Mesendoderm (in vitro differentiated cells): Measurements from ENCODE around the gene SOX13.

Experiments used
- DNase-seq: peaks from one replicate; pipeline ENCODE4 v3.0.0; 2013
- H2AK5ac ChIP-seq: 2 replicates; pipeline ENCODE4 v1.6.1; 2013; ENCODE audit warnings: low read length, inconsistent platforms
- H2BK120ac ChIP-seq: 2 replicates; pipeline ENCODE4 v1.6.1; 2013; ENCODE audit warnings: low read depth, mild to moderate bottlenecking, low read length, moderate library complexity, mixed read lengths
- H2BK15ac ChIP-seq: replicated peaks from 2 replicates; pipeline ENCODE4 v1.6.1; 2013; ENCODE audit warnings: low read depth, mild to moderate bottlenecking, moderate library complexity
- H2BK5ac ChIP-seq: 2 replicates; pipeline ENCODE4 v1.6.1; 2013; ENCODE audit warnings: low read length, inconsistent platforms
- H3K18ac ChIP-seq: 2 replicates; pipeline ENCODE4 v1.6.1; 2013; ENCODE audit warnings: mild to moderate bottlenecking, low read length, mixed read lengths
- H3K23ac ChIP-seq: one replicate; pipeline ENCODE4 v1.6.1; 2013; ENCODE audit warnings: low read length
- H3K27ac ChIP-seq: 2 replicates; pipeline ENCODE4 v1.5.1; 2013; ENCODE audit warnings: low read depth, mild to moderate bottlenecking, inconsistent platforms, low read length, moderate library complexity
- H3K27me3 ChIP-seq: 2 replicates; pipeline ENCODE4 v1.6.1; 2013; ENCODE audit warnings: low read length, control low read depth, mild to moderate bottlenecking, inconsistent platforms; ENCODE audit not compliant: insufficient read depth, poor library complexity
- H3K36me3 ChIP-seq: 2 replicates; pipeline ENCODE4 v1.6.1; 2013; ENCODE audit warnings: low read length, inconsistent platforms; ENCODE audit not compliant: control insufficient read depth, insufficient read depth
- H3K4ac ChIP-seq: one replicate; pipeline ENCODE4 v1.6.1; 2013; ENCODE audit warnings: low read depth, mild to moderate bottlenecking, low read length, moderate library complexity
- H3K4me1 ChIP-seq: 2 replicates; pipeline ENCODE4 v1.6.1; 2013; ENCODE audit warnings: low read depth, low read length, inconsistent platforms; ENCODE audit not compliant: control insufficient read depth
- H3K4me2 ChIP-seq: 2 replicates; pipeline ENCODE4 v1.6.1; 2013; ENCODE audit warnings: low read length
- H3K4me3 ChIP-seq: 2 replicates; pipeline ENCODE4 v1.5.1; 2013; ENCODE audit warnings: mild to moderate bottlenecking, low read length
- H3K56ac ChIP-seq: one replicate; pipeline ENCODE4 v1.6.1; 2013; ENCODE audit warnings: low read length
- H3K79me1 ChIP-seq: 2 replicates; pipeline ENCODE4 v1.6.1; 2013; ENCODE audit warnings: low read length, inconsistent platforms
- H3K79me2 ChIP-seq: 2 replicates; pipeline ENCODE4 v1.6.1; 2013; ENCODE audit warnings: mild to moderate bottlenecking, low read length; ENCODE audit not compliant: control insufficient read depth, insufficient read depth
- H3K9ac ChIP-seq: 2 replicates; pipeline ENCODE4 v1.6.1; 2013; ENCODE audit warnings: low read length, inconsistent platforms
- H4K5ac ChIP-seq: one replicate; pipeline ENCODE4 v1.6.1; 2013; ENCODE audit warnings: low read length
- H4K8ac ChIP-seq: one replicate; pipeline ENCODE4 v1.6.1; 2013; ENCODE audit warnings: low read depth, mild to moderate bottlenecking, control low read depth, low read length, moderate library complexity
- WGBS: extraction: QIAGEN DNeasy Blood & Tissue Kit; methylation state at CpG from one replicate; pipeline ENCODE4 v1.1.7; 2013; ENCODE audit warnings: low lambda C conversion rate, missing lambda C conversion rate; ENCODE audit not compliant: insufficient coverage; ENCODE audit errors: extremely low coverage; 5-methylcytosine and 5-hydroxymethylcytosine counted together

SOX13 gene

DNA sequence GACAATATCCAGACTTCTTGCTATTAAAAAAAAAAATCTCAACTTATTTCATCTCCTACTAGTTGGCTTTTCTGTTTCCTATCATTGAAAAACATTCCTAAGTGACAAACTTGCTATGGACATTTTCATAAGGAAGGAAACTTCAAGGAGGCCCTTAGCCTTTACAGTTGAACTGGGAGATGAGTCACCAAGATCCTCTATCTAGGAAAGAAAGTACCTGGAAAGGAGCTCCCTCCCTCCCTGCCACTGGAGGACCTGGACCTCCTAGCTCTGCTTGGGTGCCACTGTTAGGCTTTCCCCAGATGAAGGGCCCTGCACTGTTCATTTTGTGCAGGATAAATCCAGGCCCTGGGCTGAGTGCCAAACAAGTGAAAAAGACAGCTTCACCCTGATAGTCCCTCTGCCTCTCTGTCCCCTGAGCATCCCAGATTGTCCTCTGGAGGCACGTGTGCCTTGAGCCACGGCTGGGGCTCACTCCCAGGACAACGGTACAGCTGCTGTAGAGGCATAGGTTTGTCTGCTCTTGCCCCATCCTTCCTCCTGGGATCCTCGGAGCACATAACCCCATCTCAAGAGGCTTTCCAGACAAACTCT, 40.2 kb upstream of the SOX13 start:
- H2BK5ac ChIP-seq, result no peak overlapping the region
- H2AK5ac ChIP-seq, result no peak overlapping the region
- H3K27ac ChIP-seq, result no peak overlapping the region
- no peak overlapping the region for H3K23ac ChIP-seq
- no CpG with 5 or more reads among the region's 4 CpGs for WGBS
- H3K56ac ChIP-seq, result no peak overlapping the region
- H3K36me3 ChIP-seq, result no peaks in the 10 kb centered on the region
- no peak overlapping the region for H3K4me2 ChIP-seq
- peaks cover 4% of the 10 kb centered on the region for H3K4me1 ChIP-seq
- H3K4ac ChIP-seq, result no peak overlapping the region
- no peaks in the 10 kb centered on the region for H3K79me2 ChIP-seq
- H3K79me1 ChIP-seq, result no peaks in the 10 kb centered on the region
- no peak for DNase-seq
- H3K18ac ChIP-seq, result no peak overlapping the region
- H2BK15ac ChIP-seq, result no peak overlapping the region
- no peak overlapping the region for H2BK120ac ChIP-seq
- H3K9ac ChIP-seq, result no peak overlapping the region
- no peak overlapping the region for H4K8ac ChIP-seq
- H4K5ac ChIP-seq, result no peak overlapping the region
- H3K27me3 ChIP-seq, result no peaks in the 10 kb centered on the region
- no peak overlapping the region for H3K4me3 ChIP-seq

DNA sequence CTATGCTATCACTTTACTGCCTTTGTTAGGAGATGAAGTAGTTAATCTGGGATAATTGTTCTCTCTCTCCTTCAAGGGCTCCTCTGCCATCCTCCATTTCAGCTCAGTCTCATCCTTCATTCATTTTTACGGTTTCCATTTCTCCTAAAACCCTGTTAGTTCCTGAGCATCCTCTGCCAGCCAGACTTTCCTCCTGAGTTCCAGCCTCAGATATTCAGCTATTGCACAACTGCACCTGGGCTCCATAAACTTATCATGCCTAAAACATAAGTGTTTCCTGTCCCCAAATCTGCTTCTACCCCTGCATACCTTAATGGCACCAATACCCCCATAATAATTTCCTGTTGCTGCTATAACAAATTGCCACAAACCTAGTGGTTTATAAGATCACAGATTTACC, 39.6 kb upstream of the SOX13 start:
- Histone ChIP-seq H3K4me3 (no peak overlapping the region), H2BK120ac (no peak overlapping the region), H3K18ac (no peak overlapping the region), H3K79me2 (no peaks in the 10 kb centered on the region), H4K5ac (no peak overlapping the region), H3K4me2 (no peak overlapping the region), H3K27me3 (no peaks in the 10 kb centered on the region), H3K9ac (no peak overlapping the region), H3K23ac (no peak overlapping the region), H3K36me3 (no peaks in the 10 kb centered on the region), H3K4ac (no peak overlapping the region), H2BK15ac (no peak overlapping the region), H4K8ac (no peak overlapping the region), H3K56ac (no peak overlapping the region), H2BK5ac (no peak overlapping the region), H2AK5ac (no peak overlapping the region), H3K79me1 (no peaks in the 10 kb centered on the region), H3K4me1 (no peaks in the 10 kb centered on the region), H3K27ac (no peak overlapping the region)
- DNase-seq, result no peak
- no CpG with 5 or more reads among the region's 1 CpG for WGBS

GRCh38 chr1:204036882-204037655, 35.8 kb upstream of the SOX13 start:
- Histone ChIP-seq H2BK15ac (no peak overlapping the region), H3K27me3 (no peaks in the 10 kb centered on the region), H3K4me1 (no peaks in the 10 kb centered on the region), H3K36me3 (no peaks in the 10 kb centered on the region), H3K79me2 (no peaks in the 10 kb centered on the region), H2AK5ac (no peak overlapping the region), H2BK5ac (no peak overlapping the region), H4K5ac (no peak overlapping the region), H3K56ac (no peak overlapping the region), H2BK120ac (no peak overlapping the region), H3K4me2 (no peak overlapping the region), H3K4ac (no peak overlapping the region), H4K8ac (no peak overlapping the region), H3K79me1 (no peaks in the 10 kb centered on the region), H3K23ac (no peak overlapping the region), H3K9ac (no peak overlapping the region), H3K18ac (no peak overlapping the region), H3K4me3 (no peak overlapping the region), H3K27ac (no peak overlapping the region)
- WGBS, result no CpG with 5 or more reads among the region's 14 CpGs
- peak; percentile 28 for DNase-seq

DNA sequence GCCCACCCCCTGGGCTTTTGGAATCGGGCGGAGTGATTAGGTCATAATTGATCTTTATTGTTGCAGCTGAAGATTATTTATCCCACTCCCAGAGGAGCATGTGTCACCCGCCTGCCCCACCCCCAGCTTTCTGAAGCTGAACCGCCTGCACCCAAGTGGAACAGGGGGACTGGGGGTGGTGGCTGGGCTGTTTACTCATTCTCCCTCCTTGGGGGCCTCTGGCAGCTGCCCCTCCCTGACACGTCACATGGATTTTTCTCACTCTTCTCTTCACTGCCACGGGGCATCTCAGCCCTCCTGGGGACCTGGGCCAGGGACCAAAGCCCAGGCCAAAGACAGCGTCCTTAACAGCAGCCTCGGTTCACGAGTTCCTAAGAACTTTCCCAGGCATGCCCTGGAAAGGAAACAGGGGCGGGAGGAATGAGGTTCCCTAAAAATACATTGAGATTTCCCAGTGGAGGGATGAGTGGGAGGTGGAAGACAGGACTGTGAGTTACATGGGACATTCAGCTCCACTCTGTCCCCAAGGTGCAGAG, 31.6 kb upstream of the SOX13 start:
- Histone ChIP-seq H2BK120ac (no peak overlapping the region), H2BK5ac (no peak overlapping the region), H3K79me2 (no peaks in the 10 kb centered on the region), H4K8ac (no peak overlapping the region), H3K4me2 (no peak overlapping the region), H2AK5ac (no peak overlapping the region), H3K9ac (no peak overlapping the region), H3K56ac (no peak overlapping the region), H3K36me3 (no peaks in the 10 kb centered on the region), H3K4me3 (no peak overlapping the region), H3K4me1 (no peaks in the 10 kb centered on the region), H3K79me1 (no peaks in the 10 kb centered on the region), H4K5ac (no peak overlapping the region), H3K4ac (no peak overlapping the region), H3K27ac (no peak overlapping the region), H3K18ac (no peak overlapping the region), H3K27me3 (no peaks in the 10 kb centered on the region), H2BK15ac (no peak overlapping the region), H3K23ac (no peak overlapping the region)
- WGBS, result no CpG with 5 or more reads among the region's 10 CpGs
- no peak for DNase-seq

DNA sequence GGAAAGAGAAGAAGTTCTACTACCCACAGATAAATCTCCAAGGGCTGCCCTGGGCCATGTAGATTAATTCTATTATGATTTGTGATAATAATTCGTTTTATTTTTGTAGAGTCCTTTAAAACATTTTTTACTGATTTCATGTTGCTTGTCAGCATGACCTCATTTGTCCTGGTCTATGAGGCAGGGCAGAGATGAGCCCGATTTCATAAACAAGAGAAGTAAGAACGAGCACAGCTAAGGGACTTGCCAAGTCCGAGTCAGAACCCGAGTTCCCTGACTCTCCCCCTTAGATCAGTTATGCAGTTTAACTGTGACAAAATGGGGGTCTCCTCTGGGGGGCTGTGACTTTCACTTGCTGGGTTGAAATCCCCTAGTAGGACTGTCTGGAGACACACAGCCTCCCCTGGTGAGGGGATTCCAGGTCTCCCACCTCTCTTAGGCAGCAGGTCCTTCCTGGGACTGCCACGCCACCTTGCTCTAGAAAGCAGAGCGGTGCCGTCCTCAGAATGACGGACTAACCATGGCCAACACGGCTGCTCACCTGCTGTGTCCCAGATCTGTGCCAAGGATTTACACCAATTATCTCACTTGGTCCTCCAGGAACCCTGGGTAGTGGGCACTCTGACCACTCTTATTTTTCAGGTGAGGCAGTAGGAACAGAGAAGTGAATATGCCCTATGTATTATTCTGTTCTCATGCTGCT, 31.0 kb upstream of the SOX13 start:
- H3K9ac ChIP-seq, result no peak overlapping the region
- no peaks in the 10 kb centered on the region for H3K79me1 ChIP-seq
- H2BK5ac ChIP-seq, result no peak overlapping the region
- H3K56ac ChIP-seq, result no peak overlapping the region
- no peaks in the 10 kb centered on the region for H3K4me1 ChIP-seq
- no peak overlapping the region for H3K4me3 ChIP-seq
- H3K79me2 ChIP-seq, result no peaks in the 10 kb centered on the region
- H2AK5ac ChIP-seq, result no peak overlapping the region
- no peak overlapping the region for H4K8ac ChIP-seq
- no peak overlapping the region for H2BK15ac ChIP-seq
- H3K4me2 ChIP-seq, result no peak overlapping the region
- DNase-seq, result no peak
- H3K18ac ChIP-seq, result no peak overlapping the region
- H3K36me3 ChIP-seq, result no peaks in the 10 kb centered on the region
- no CpG with 5 or more reads among the region's 10 CpGs for WGBS
- no peaks in the 10 kb centered on the region for H3K27me3 ChIP-seq
- H3K27ac ChIP-seq, result no peak overlapping the region
- H3K23ac ChIP-seq, result no peak overlapping the region
- no peak overlapping the region for H4K5ac ChIP-seq
- no peak overlapping the region for H2BK120ac ChIP-seq
- H3K4ac ChIP-seq, result no peak overlapping the region
